Measurements from ENCODE around the gene ANKRD26. TPM values are rescaled to one million over a fixed set of nuclear protein-coding genes. Genes with fewer than 3 reads are reported as not detected.
A peak's percentile ranks its signal among the peaks of the same experiment; 100 is the strongest.

ANKRD26 gene
- total and polyA plus RNA-seq, 2 of the 13 experiments (the other 11 are each of a cell fraction or from before 2014, with no cell fraction given), result 1.5 to 9.6 TPM

DNA sequence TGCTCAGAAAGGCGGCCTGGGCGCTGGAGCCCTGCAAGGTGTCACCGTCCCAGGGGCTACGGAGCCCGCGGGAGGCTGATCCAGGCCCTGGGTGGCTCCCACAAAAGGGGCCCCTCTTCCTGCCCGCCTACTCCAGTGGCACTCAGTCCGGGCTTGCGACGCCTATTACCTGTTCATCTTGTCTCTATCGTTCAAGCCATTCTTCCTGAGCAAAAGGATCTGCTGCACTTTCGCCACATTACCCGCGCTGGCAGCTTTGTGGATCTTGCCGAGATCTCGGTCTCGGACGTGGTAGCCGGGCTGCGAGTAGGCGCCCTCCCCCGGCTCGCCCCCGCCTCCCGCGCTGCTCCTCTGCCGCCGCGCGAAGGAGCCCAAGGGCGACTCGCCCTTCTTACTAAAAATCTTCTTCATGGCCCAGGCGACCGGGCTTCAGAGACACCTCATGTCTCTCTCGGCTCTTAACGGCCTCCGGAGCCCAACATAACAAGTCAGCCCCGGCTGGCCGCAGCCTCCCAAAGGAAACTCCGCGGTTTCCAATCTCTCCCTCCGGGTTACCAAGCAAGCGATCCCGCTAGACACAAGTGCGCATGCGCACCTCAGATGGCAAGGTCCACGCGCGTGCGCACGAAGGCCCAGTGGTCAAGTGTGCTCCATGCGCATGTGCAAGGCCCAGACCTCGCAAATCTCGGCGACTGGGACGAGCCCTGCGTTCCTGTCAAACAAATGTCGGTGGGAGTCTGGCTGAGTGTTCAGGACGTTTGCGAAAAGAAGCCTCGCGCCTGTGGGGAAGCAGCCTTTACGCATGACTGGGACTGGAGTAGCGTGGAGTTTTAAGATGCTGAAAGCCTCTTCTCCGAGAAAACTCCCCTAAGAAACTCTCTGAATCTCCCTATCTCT is at the start of gene ANKRD26 (continued):
- no peak for TF ChIP-seq CENPX (CRISPR knock-in tag; IDR thresholded peaks at IDR 0.05)
- no peak for TF ChIP-seq ZNF24 (IDR thresholded peaks at IDR 0.05)
- TF ChIP-seq, protein P1, sequence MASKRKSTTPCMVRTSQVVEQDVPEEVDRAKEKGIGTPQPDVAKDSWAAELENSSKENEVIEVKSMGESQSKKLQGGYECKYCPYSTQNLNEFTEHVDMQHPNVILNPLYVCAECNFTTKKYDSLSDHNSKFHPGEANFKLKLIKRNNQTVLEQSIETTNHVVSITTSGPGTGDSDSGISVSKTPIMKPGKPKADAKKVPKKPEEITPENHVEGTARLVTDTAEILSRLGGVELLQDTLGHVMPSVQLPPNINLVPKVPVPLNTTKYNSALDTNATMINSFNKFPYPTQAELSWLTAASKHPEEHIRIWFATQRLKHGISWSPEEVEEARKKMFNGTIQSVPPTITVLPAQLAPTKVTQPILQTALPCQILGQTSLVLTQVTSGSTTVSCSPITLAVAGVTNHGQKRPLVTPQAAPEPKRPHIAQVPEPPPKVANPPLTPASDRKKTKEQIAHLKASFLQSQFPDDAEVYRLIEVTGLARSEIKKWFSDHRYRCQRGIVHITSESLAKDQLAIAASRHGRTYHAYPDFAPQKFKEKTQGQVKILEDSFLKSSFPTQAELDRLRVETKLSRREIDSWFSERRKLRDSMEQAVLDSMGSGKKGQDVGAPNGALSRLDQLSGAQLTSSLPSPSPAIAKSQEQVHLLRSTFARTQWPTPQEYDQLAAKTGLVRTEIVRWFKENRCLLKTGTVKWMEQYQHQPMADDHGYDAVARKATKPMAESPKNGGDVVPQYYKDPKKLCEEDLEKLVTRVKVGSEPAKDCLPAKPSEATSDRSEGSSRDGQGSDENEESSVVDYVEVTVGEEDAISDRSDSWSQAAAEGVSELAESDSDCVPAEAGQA (IDR thresholded peaks at IDR 0.05; ENCODE audit: low read depth), result no peak
- TF ChIP-seq, protein P1 (CRISPR knock-in tag; IDR thresholded peaks at IDR 0.05; ENCODE audit: borderline replicate concordance), result no peak
- TF ChIP-seq ZBTB1 (CRISPR knock-in tag; IDR thresholded peaks at IDR 0.05; ENCODE audit: borderline replicate concordance), result no peak
- TF ChIP-seq ZNF773 (CRISPR knock-in tag; IDR thresholded peaks at IDR 0.05; ENCODE audit: borderline replicate concordance), result peak; percentile 28; the same call in 1 of the 2 replicates
- no peak for TF ChIP-seq NFIB (CRISPR knock-in tag; IDR thresholded peaks at IDR 0.05; ENCODE audit: borderline replicate concordance)
- TF ChIP-seq ZNF788 (CRISPR knock-in tag; IDR thresholded peaks at IDR 0.05; ENCODE audit: borderline replicate concordance), result peak; percentile 70; the same call in 1 of the 2 replicates
- TF ChIP-seq ZNF136 (CRISPR knock-in tag; IDR thresholded peaks at IDR 0.05; ENCODE audit: low read depth), result no peak; the same call in 1 of the 2 replicates
- TF ChIP-seq NR1H2 (CRISPR knock-in tag; IDR thresholded peaks at IDR 0.05; ENCODE audit: borderline replicate concordance, low read depth), result no peak
- TF ChIP-seq HCFC1 (IDR thresholded peaks at IDR 0.05; ENCODE audit: low read depth, low read length), result peak; percentile 13; the same call in 1 of the 2 replicates
- no peak for TF ChIP-seq SMARCE1 (IDR thresholded peaks at IDR 0.05; ENCODE audit: borderline replicate concordance)
- no peak; the same call in 1 of the 2 replicates for TF ChIP-seq ZNF782 (CRISPR knock-in tag; IDR thresholded peaks at IDR 0.05; ENCODE audit: borderline replicate concordance)
- TF ChIP-seq, protein P2, sequence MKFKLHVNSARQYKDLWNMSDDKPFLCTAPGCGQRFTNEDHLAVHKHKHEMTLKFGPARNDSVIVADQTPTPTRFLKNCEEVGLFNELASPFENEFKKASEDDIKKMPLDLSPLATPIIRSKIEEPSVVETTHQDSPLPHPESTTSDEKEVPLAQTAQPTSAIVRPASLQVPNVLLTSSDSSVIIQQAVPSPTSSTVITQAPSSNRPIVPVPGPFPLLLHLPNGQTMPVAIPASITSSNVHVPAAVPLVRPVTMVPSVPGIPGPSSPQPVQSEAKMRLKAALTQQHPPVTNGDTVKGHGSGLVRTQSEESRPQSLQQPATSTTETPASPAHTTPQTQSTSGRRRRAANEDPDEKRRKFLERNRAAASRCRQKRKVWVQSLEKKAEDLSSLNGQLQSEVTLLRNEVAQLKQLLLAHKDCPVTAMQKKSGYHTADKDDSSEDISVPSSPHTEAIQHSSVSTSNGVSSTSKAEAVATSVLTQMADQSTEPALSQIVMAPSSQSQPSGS (CRISPR knock-in tag; IDR thresholded peaks at IDR 0.05), result no peak
- TF ChIP-seq, protein P3, sequence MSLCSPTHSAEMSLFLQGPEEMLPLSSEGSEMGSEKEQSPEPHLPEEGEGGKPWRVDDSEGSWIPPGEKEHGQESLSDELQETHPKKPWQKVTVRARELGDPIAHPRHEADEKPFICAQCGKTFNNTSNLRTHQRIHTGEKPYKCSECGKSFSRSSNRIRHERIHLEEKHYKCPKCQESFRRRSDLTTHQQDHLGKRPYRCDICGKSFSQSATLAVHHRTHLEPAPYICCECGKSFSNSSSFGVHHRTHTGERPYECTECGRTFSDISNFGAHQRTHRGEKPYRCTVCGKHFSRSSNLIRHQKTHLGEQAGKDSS (CRISPR knock-in tag; IDR thresholded peaks at IDR 0.05; ENCODE audit: borderline replicate concordance, low read depth), result peak; percentile 19; the same call in 1 of the 2 replicates
- TF ChIP-seq RAD21 (CRISPR knock-in tag; IDR thresholded peaks at IDR 0.05), result 0 out of 2 replicates have a peak, but pooled peaks have one; percentile 29
- no peak for TF ChIP-seq LCORL (IDR thresholded peaks at IDR 0.05)
- 0 out of 2 replicates have a peak, but pooled peaks have one; percentile 12 for TF ChIP-seq LCORL (CRISPR knock-in tag; IDR thresholded peaks at IDR 0.05)
- TF ChIP-seq, protein P4, sequence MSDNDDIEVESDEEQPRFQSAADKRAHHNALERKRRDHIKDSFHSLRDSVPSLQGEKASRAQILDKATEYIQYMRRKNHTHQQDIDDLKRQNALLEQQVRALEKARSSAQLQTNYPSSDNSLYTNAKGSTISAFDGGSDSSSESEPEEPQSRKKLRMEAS (IDR thresholded peaks at IDR 0.05), result no peak; the same call in none of the 2 replicates
- peak; percentile 50 for TF ChIP-seq CHD2 (IDR thresholded peaks at IDR 0.05; ENCODE audit: low read depth, low read length)
- TF ChIP-seq, protein P5, sequence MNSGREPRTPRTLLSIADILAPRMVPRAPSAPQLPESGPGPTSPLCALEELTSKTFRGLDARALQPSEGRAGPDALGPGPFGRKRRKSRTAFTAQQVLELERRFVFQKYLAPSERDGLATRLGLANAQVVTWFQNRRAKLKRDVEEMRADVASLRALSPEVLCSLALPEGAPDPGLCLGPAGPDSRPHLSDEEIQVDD (CRISPR knock-in tag; IDR thresholded peaks at IDR 0.05; ENCODE audit: borderline replicate concordance), result 0 out of 2 replicates have a peak, but pooled peaks have one; percentile 43
